GM13977 (cell line): ENCODE data around the gene RAD51B.

ENCODE experiments used
- DNase-seq: peaks from one replicate; pipeline ENCODE4 v3.0.0; 2012; ENCODE audit warnings: low spot score
- in situ Hi-C: fragments of 300-500 bp; cut with MboI; formaldehyde crosslinking; loops from one replicate; pipeline ENCODE4 v1.12.0; 2022; ENCODE audit warnings: low sequenced_read_pairs, low pct_unique_long_range_greater_than_20kb, mixed read lengths, inconsistent platforms; ENCODE audit not compliant: unreplicated experiment
- TF ChIP-seq, protein P1 (sequence below): IDR thresholded peaks from 2 replicates; pipeline ENCODE4 v1.5.1; 2012; ENCODE audit warnings: mild to moderate bottlenecking, control low read depth; ENCODE audit not compliant: insufficient read depth; ENCODE audit errors: extremely low read depth, missing control alignments

The RAD51B gene

DNA sequence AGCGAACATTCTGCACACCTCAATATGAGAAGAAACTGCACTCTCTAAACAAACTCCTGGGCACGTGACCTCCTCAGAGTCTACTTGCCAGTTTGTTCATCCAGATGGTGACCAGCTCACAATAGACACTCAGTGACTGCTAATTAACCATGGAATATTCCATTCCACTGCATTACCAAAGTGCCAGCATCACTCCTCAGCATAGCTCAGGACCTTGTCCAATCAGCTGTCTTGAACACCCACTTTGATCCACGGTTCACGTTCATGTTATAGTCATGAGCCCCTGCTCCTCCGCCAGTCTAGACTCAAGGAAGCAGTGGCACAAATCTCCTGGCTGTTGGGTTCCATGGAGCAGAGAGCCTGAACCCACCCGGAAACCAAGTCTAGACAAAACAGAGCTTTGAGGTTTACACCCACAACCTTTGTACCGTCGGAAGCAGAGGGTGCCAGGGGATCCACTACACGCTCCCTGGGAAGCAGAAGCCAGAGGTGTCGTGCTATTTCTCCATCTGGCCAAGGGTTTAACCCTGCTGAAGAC is 688.0 kb downstream of the RAD51B start:
- DNase-seq, result no peak
- TF ChIP-seq, protein P1, sequence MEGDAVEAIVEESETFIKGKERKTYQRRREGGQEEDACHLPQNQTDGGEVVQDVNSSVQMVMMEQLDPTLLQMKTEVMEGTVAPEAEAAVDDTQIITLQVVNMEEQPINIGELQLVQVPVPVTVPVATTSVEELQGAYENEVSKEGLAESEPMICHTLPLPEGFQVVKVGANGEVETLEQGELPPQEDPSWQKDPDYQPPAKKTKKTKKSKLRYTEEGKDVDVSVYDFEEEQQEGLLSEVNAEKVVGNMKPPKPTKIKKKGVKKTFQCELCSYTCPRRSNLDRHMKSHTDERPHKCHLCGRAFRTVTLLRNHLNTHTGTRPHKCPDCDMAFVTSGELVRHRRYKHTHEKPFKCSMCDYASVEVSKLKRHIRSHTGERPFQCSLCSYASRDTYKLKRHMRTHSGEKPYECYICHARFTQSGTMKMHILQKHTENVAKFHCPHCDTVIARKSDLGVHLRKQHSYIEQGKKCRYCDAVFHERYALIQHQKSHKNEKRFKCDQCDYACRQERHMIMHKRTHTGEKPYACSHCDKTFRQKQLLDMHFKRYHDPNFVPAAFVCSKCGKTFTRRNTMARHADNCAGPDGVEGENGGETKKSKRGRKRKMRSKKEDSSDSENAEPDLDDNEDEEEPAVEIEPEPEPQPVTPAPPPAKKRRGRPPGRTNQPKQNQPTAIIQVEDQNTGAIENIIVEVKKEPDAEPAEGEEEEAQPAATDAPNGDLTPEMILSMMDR, result no peak
- in situ Hi-C loops, result no loop called here

GRCh38 chr14:68508581-68508980 is 689.0 kb downstream of the RAD51B start:
- in situ Hi-C loops, result no loop called here
- DNase-seq, result no peak
- TF ChIP-seq, protein P1, result no peak

- TF ChIP-seq, protein P1, result no peak
- in situ Hi-C loops, result no loop called here
- DNase-seq, result no peak
Measured at GRCh38 chr14:68509188-68509983, 689.8 kb downstream of the RAD51B start.

DNA sequence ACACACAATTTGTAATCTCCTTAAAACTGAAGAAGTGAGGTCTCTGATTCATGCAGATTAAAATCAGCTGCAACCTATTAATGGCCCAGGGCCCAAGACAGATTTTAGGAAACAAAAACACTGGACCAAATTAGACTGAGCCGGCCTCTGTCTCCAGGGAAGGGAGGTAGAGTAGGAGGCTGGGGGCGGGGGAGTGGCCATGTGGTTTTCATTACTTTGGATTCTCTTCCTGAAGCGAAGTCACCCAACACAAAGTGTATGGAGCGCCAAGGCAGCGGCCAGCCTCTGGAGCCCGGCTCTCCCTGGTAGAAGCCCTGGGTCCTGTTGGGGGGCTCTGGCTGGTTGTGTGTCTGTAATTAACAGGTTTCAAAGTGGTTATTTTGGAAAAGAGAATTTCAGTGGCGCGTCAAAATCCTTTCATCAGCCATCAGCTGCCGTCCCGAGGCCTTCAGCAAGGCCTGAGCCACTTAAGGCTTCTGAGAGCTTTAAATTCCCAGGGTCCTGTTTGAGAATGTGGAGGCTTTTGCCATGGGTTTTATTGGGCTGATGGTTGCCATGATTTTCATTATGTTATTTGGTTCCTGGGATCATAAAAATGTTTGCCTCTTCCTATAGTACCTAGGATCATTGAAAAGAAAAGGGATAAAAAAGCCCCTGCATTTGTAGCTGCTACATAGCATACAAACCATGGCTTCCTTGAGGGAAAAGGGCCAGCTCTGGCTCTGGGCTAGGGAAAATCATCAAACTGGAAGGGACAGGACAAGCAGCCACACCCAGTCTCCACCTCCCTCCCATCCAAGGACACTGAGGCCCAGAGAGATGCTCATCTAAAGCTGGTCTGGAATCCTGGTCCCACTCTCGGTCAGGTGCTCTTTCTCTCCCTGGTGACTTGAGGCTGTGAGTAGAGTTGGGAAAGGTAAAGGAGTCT is 690.9 kb downstream of the RAD51B start:
- TF ChIP-seq, protein P1, result no peak
- no peak for DNase-seq
- in situ Hi-C loops, result no loop called here

- TF ChIP-seq, protein P1, result no peak
- in situ Hi-C loops, result no loop called here
Measured at GRCh38 chr14:68511129-68512047, 691.8 kb downstream of the RAD51B start.

More at GRCh38 chr14:68511129-68512047, 691.8 kb downstream of the RAD51B start:
- DNase-seq, result no peak
